PC-9 (cell line): ENCODE measurements around the gene OPTN.

ENCODE experiments used
- CTCF ChIP-seq: fragments of 200-600 bp; sonication (generic); conservative IDR thresholded peaks from 2 replicates; pipeline ENCODE4 v1.6.1; 2017; ENCODE audit warnings: mixed run types, antibody characterized with exemption, mild to moderate bottlenecking, moderate library complexity
- EZH2 ChIP-seq: fragments of 200-600 bp; sonication (generic); IDR thresholded peaks from 2 replicates; pipeline ENCODE4 v1.8.0; 2017; ENCODE audit warnings: antibody characterized with exemption, low read depth

- TF ChIP-seq CTCF, result no peak
- no peak for TF ChIP-seq EZH2
These were observed 7.5 kb upstream of the OPTN start for GRCh38 chr10:13092291-13093102.
